SKM-1 treated with dmso at 0.1 percent for 144 hours (cell line): ENCODE results near the gene FBXO2.
"Not testable (repeated sequence)": the region's sequence is repeated elsewhere in the genome, so short reads cannot be mapped to it uniquely, and the experiment has no call there.

ENCODE experiments used
- DNase-seq: peaks from one replicate; lab custom pipeline; 2025; ENCODE audit not compliant: unreplicated experiment; lab: John Stamatoyannopoulos, UW

The FBXO2 gene

GRCh38 chr1:11634365-11635192 is 19.6 kb downstream of the FBXO2 start:
- no peak for DNase-seq

- DNase-seq = no peak
Measured at GRCh38 chr1:11629184-11630016, 24.8 kb downstream of the FBXO2 start.

GRCh38 chr1:11628767-11629166 is 25.5 kb downstream of the FBXO2 start:
- no peak for DNase-seq

- no peak for DNase-seq
Measured at GRCh38 chr1:11626551-11626950, 27.7 kb downstream of the FBXO2 start.

GRCh38 chr1:11623702-11624101 is 30.5 kb downstream of the FBXO2 start:
- no peak for DNase-seq

GRCh38 chr1:11622398-11622797 is 31.8 kb downstream of the FBXO2 start:
- no peak for DNase-seq

- no peak for DNase-seq
Measured at GRCh38 chr1:11620924-11621323, 33.3 kb downstream of the FBXO2 start.

- no peak for DNase-seq
Measured at GRCh38 chr1:11620405-11620804, 33.8 kb downstream of the FBXO2 start.

GRCh38 chr1:11617741-11618140 is 36.5 kb downstream of the FBXO2 start:
- no peak for DNase-seq

- DNase-seq = no peak
Measured at GRCh38 chr1:11617314-11617713, 36.9 kb downstream of the FBXO2 start.

GRCh38 chr1:11616766-11617165 is 37.5 kb downstream of the FBXO2 start:
- no peak for DNase-seq

- DNase-seq = no peak
Measured at GRCh38 chr1:11615090-11615489, 39.1 kb downstream of the FBXO2 start.

GRCh38 chr1:11613347-11613746 is 40.9 kb downstream of the FBXO2 start:
- DNase-seq = no peak

GRCh38 chr1:11611638-11612327 is 42.4 kb downstream of the FBXO2 start:
- no peak for DNase-seq

- peak; percentile 43 for DNase-seq
Measured at GRCh38 chr1:11610629-11611180, 43.5 kb downstream of the FBXO2 start.

GRCh38 chr1:11609378-11609777 is 44.9 kb downstream of the FBXO2 start:
- DNase-seq = not testable (repeated sequence)

- not testable (repeated sequence) for DNase-seq
Measured at GRCh38 chr1:11608596-11609130, 45.6 kb downstream of the FBXO2 start.

- DNase-seq = no peak
Measured at GRCh38 chr1:11606775-11607174, 47.5 kb downstream of the FBXO2 start.

- no peak for DNase-seq
Measured at GRCh38 chr1:11602981-11603380, 51.2 kb downstream of the FBXO2 start.

GRCh38 chr1:11602424-11602823 is 51.8 kb downstream of the FBXO2 start:
- DNase-seq = no peak

- DNase-seq = no peak
Measured at GRCh38 chr1:11600836-11601235, 53.4 kb downstream of the FBXO2 start.
